Measurements from ENCODE around the gene EFNB3. TPM values are rescaled to one million over a fixed set of nuclear protein-coding genes. Genes with fewer than 3 reads are reported as not detected.

Gene EFNB3
- total RNA-seq, 1 experiment from 2014 or later, result 2.5 TPM

DNA sequence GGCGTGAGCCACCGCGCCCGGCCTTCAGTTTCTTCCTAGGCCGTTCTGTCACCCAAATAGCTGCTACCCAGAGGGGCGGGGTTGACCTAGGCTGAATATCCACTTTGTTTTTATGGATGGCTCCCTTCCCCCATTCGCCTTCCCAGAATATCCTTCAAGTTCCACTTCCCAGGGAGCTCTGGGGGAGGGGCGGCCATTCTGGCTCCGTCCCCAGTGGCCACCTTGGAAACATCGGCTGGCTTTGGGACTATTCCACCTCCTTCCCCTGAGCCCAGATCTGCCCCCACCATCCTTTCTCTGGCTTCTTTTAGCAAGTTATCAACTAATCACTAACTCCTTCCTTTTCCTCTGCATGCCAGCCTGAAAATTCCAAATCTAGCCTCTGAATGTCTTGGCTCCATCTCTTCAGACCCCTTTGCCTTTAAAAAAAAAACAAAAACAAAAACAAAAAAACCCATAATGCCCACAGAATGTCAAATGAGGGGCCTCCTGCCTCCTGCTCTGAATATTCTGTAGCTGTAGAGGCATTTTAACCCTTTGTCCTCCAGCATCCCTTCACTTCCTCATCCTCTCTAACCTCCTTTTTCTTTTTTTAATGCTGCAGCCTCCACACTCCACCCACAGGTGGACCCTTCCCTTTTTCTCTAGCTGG is 47.9 kb upstream of the EFNB3 start:
- Histone ChIP-seq H3K4me3 (ENCODE audit: low read depth in 2 of 2, low read length in 2 of 2) (no peak overlapping the region), H3K4me1 (ENCODE audit: control insufficient read depth, insufficient read depth, low read length) (no peaks in the 10 kb centered on the region; the same call in 1 of the 2 replicates), H3K9me3 (ENCODE audit: control insufficient read depth, insufficient read depth, low read depth, low read length) (no peaks in the 10 kb centered on the region), H3K27ac (ENCODE audit: low read length) (no peak overlapping the region), H3K36me3 (ENCODE audit: control insufficient read depth, insufficient read depth, low read length) (no peaks in the 10 kb centered on the region), H3K27me3 (ENCODE audit: control insufficient read depth, insufficient read depth, low read length) (peaks cover 1% of the 10 kb centered on the region; the same call in 1 of the 2 replicates)
- ChIA-PET CTCF (interaction anchor here (1.0 kb wide), 1 partner anchor 15 kb away, joined by 3 read pairs; no protein-coding TSS in a partner anchor), POLR2A (interaction anchor here (0.6 kb wide), 1 partner anchor 10 kb away, joined by 6 read pairs; no protein-coding TSS in a partner anchor)
- BruUV-seq (replicated peaks), result no TSS peak
- TF ChIP-seq REST (IDR thresholded peaks at IDR 0.05; ENCODE audit: insufficient read depth in 1 of 2, low read depth in 2 of 2, low read length in 1 of 2) (no peak), SIN3A (IDR thresholded peaks at IDR 0.05; ENCODE audit: borderline replicate concordance, insufficient read depth, low read depth, low read length) (no peak), POLR2AphosphoS5 (IDR thresholded peaks at IDR 0.05; ENCODE audit: low read depth, low read length) (no peak)
- TF ChIP-seq, protein P1, sequence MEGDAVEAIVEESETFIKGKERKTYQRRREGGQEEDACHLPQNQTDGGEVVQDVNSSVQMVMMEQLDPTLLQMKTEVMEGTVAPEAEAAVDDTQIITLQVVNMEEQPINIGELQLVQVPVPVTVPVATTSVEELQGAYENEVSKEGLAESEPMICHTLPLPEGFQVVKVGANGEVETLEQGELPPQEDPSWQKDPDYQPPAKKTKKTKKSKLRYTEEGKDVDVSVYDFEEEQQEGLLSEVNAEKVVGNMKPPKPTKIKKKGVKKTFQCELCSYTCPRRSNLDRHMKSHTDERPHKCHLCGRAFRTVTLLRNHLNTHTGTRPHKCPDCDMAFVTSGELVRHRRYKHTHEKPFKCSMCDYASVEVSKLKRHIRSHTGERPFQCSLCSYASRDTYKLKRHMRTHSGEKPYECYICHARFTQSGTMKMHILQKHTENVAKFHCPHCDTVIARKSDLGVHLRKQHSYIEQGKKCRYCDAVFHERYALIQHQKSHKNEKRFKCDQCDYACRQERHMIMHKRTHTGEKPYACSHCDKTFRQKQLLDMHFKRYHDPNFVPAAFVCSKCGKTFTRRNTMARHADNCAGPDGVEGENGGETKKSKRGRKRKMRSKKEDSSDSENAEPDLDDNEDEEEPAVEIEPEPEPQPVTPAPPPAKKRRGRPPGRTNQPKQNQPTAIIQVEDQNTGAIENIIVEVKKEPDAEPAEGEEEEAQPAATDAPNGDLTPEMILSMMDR (IDR thresholded peaks at IDR 0.05), result no peak
- intact Hi-C loops (cut with micrococcal nuclease; ENCODE audit: unreplicated experiment) (no loop called here), in situ Hi-C loops (cut with HindIII; ENCODE audit: low pct_unique_long_range_greater_than_20kb, low sequenced_read_pairs) (no loop called here)
- ATAC-seq, result no peak
- DNase-seq (ENCODE audit: low read depth, low spot score), result no peak

- no TSS peak for BruUV-seq (replicated peaks)
- ChIA-PET POLR2A (interaction anchor here (0.6 to 0.7 kb wide), 2 partner anchors 11 to 37 kb away, joined by 3 to 6 read pairs; no protein-coding TSS in a partner anchor), CTCF (interaction anchor here (0.6 kb wide), 1 partner anchor 9 kb away, joined by 3 read pairs; no protein-coding TSS in a partner anchor)
- intact Hi-C loops (cut with micrococcal nuclease; ENCODE audit: unreplicated experiment), result no loop called here
- ATAC-seq (peak; percentile 53; the same call in 1 of the 2 replicates), DNase-seq (ENCODE audit: low read depth, low spot score) (no peak)
- Histone ChIP-seq H3K9me3 (ENCODE audit: control insufficient read depth, insufficient read depth, low read depth, low read length) (no peaks in the 10 kb centered on the region), H3K27ac (ENCODE audit: low read length) (no peak overlapping the region), H3K36me3 (ENCODE audit: control insufficient read depth, insufficient read depth, low read length) (peaks cover 6% of the 10 kb centered on the region), H3K27me3 (ENCODE audit: control insufficient read depth, insufficient read depth, low read length) (no peaks in the 10 kb centered on the region), H3K4me1 (ENCODE audit: control insufficient read depth, insufficient read depth, low read length) (no peaks in the 10 kb centered on the region), H3K4me3 (ENCODE audit: low read depth in 2 of 2, low read length in 2 of 2) (no peak overlapping the region)
- in situ Hi-C loops (cut with HindIII; ENCODE audit: low pct_unique_long_range_greater_than_20kb, low sequenced_read_pairs), result no loop called here
- TF ChIP-seq POLR2AphosphoS5 (IDR thresholded peaks at IDR 0.05; ENCODE audit: low read depth, low read length) (no peak), TCF7L2 (IDR thresholded peaks at IDR 0.05; ENCODE audit: low read depth, low read length) (no peak), REST (IDR thresholded peaks at IDR 0.05; ENCODE audit: insufficient read depth in 1 of 2, low read depth in 2 of 2, low read length in 1 of 2) (no peak), SIN3A (IDR thresholded peaks at IDR 0.05; ENCODE audit: borderline replicate concordance, insufficient read depth, low read depth, low read length) (no peak)
- TF ChIP-seq, protein P1 (IDR thresholded peaks at IDR 0.05), result no peak
Measured at GRCh38 chr17:7667656-7668406, 37.2 kb upstream of the EFNB3 start.

All from Panc1 (cell line).